HG03045 (cell line): Measurements from ENCODE around the gene ZFYVE26.
"Not testable (repeated sequence)": the region's sequence is repeated elsewhere in the genome, so short reads cannot be mapped to it uniquely, and the experiment has no call there.

Source experiments
- ATAC-seq: cut with Tn5 transposase; IDR thresholded peaks from one replicate; pipeline ENCODE4 v1.9.1; 2021; ENCODE audit warnings: mild to moderate bottlenecking, moderate library complexity; ENCODE audit not compliant: unreplicated experiment

ZFYVE26 gene

GRCh38 chr14:67717048-67717447 is 99.3 kb downstream of the ZFYVE26 start:
- ATAC-seq: no peak

GRCh38 chr14:67710209-67710608 is 106.2 kb downstream of the ZFYVE26 start:
- no peak for ATAC-seq

- ATAC-seq: not testable (repeated sequence)
Measured at GRCh38 chr14:67709796-67710195, 106.6 kb downstream of the ZFYVE26 start.

GRCh38 chr14:67709346-67709745 is 107.0 kb downstream of the ZFYVE26 start:
- not testable (repeated sequence) for ATAC-seq

GRCh38 chr14:67705211-67705610 is 111.2 kb downstream of the ZFYVE26 start:
- no peak for ATAC-seq

- no peak for ATAC-seq
Measured at GRCh38 chr14:67704484-67705089, 111.8 kb downstream of the ZFYVE26 start.

GRCh38 chr14:67703997-67704396 is 112.4 kb downstream of the ZFYVE26 start:
- ATAC-seq: no peak

- not testable (repeated sequence) for ATAC-seq
Measured at GRCh38 chr14:67701492-67701891, 114.9 kb downstream of the ZFYVE26 start, which contains the start of gene RDH12. RDH12 (plus strand) TSS chr14:67701886; CDS start chr14:67722643, 20,757 bp downstream.

GRCh38 chr14:67698179-67698578 is 118.2 kb downstream of the ZFYVE26 start:
- ATAC-seq: no peak

GRCh38 chr14:67697006-67697405 is 119.4 kb downstream of the ZFYVE26 start:
- ATAC-seq: no peak
